ENCODE results near the gene MMP24OS.
"Not testable (repeated sequence)": the region's sequence is repeated elsewhere in the genome, so short reads cannot be mapped to it uniquely, and the experiment has no call there.

- TF ChIP-seq JUND (IDR thresholded peaks at IDR 0.05); GABPA (IDR thresholded peaks at IDR 0.05 in 1 of 2, conservative IDR thresholded peaks at IDR 0.05 in 1 of 2); RXRA (IDR thresholded peaks at IDR 0.05); RAD21 (IDR thresholded peaks at IDR 0.05); EGR1 (IDR thresholded peaks at IDR 0.05; ENCODE audit: low read depth in 2 of 2); YY1 (IDR thresholded peaks at IDR 0.05): not testable (repeated sequence)
- TF ChIP-seq, protein P1, sequence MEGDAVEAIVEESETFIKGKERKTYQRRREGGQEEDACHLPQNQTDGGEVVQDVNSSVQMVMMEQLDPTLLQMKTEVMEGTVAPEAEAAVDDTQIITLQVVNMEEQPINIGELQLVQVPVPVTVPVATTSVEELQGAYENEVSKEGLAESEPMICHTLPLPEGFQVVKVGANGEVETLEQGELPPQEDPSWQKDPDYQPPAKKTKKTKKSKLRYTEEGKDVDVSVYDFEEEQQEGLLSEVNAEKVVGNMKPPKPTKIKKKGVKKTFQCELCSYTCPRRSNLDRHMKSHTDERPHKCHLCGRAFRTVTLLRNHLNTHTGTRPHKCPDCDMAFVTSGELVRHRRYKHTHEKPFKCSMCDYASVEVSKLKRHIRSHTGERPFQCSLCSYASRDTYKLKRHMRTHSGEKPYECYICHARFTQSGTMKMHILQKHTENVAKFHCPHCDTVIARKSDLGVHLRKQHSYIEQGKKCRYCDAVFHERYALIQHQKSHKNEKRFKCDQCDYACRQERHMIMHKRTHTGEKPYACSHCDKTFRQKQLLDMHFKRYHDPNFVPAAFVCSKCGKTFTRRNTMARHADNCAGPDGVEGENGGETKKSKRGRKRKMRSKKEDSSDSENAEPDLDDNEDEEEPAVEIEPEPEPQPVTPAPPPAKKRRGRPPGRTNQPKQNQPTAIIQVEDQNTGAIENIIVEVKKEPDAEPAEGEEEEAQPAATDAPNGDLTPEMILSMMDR (IDR thresholded peaks at IDR 0.05; ENCODE audit: low read depth, low read length, missing input control), result not testable (repeated sequence)
- TF ChIP-seq, protein P2, sequence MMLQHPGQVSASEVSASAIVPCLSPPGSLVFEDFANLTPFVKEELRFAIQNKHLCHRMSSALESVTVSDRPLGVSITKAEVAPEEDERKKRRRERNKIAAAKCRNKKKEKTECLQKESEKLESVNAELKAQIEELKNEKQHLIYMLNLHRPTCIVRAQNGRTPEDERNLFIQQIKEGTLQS (IDR thresholded peaks at IDR 0.05), result not testable (repeated sequence)
- TF ChIP-seq, protein P3, sequence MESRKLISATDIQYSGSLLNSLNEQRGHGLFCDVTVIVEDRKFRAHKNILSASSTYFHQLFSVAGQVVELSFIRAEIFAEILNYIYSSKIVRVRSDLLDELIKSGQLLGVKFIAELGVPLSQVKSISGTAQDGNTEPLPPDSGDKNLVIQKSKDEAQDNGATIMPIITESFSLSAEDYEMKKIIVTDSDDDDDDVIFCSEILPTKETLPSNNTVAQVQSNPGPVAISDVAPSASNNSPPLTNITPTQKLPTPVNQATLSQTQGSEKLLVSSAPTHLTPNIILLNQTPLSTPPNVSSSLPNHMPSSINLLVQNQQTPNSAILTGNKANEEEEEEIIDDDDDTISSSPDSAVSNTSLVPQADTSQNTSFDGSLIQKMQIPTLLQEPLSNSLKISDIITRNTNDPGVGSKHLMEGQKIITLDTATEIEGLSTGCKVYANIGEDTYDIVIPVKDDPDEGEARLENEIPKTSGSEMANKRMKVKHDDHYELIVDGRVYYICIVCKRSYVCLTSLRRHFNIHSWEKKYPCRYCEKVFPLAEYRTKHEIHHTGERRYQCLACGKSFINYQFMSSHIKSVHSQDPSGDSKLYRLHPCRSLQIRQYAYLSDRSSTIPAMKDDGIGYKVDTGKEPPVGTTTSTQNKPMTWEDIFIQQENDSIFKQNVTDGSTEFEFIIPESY (IDR thresholded peaks at IDR 0.05), result not testable (repeated sequence)
- TF ChIP-seq, protein P4, sequence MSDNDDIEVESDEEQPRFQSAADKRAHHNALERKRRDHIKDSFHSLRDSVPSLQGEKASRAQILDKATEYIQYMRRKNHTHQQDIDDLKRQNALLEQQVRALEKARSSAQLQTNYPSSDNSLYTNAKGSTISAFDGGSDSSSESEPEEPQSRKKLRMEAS (IDR thresholded peaks at IDR 0.05), result not testable (repeated sequence)
Measured at GRCh38 chr20:35315632-35316020, 37.7 kb upstream of the MMP24OS start.
